MCF 10A (cell line): Measurements from ENCODE around the gene MCUB. TPM values are rescaled to one million over a fixed set of nuclear protein-coding genes. Genes with fewer than 3 reads are reported as not detected.

ENCODE experiments used
- BruUV-seq: library from RNA; stranded (reverse); fragments of 400-500 nt; replicated peaks from 2 replicates; lab custom pipeline; 2021; lab: Mats Ljungman, UMichigan
- CTCF ChIA-PET: fragments of 300-600 bp; sonication (Branson Sonifier 250); formaldehyde crosslinking; extraction: SDS; loops from one replicate; lab custom pipeline; 2021; ENCODE audit warnings: antibody characterized with exemption, inconsistent platforms; lab: Yijun Ruan, JAX
- POLR2A ChIA-PET: fragments of 300-600, 350-650 bp; sonication (Branson Sonifier 250); formaldehyde crosslinking; extraction: SDS; loops from one replicate; lab custom pipeline; 2020; ENCODE audit warnings: antibody characterized with exemption, inconsistent platforms; lab: Yijun Ruan, JAX
- DNase-seq: peaks from one replicate; pipeline ENCODE4 v3.0.0-alpha.2; 2018; ENCODE audit not compliant: unreplicated experiment
- H3K27ac Mint-ChIP-seq: one replicate; pipeline ENCODE4 v1.8.0; 2022; ENCODE audit warnings: mild to moderate bottlenecking, low read depth, mixed read lengths; ENCODE audit not compliant: unreplicated experiment
- H3K27me3 Mint-ChIP-seq: one replicate; pipeline ENCODE4 v1.8.0; 2022; ENCODE audit warnings: mixed read lengths; ENCODE audit not compliant: insufficient read depth, unreplicated experiment
- H3K36me3 Mint-ChIP-seq: one replicate; pipeline ENCODE4 v1.8.0; 2022; ENCODE audit warnings: mild to moderate bottlenecking, moderate library complexity, mixed read lengths; ENCODE audit not compliant: insufficient read depth, unreplicated experiment
- H3K4me1 Mint-ChIP-seq: one replicate; pipeline ENCODE4 v1.8.0; 2022; ENCODE audit warnings: mixed read lengths; ENCODE audit not compliant: insufficient read depth, unreplicated experiment
- H3K4me3 Mint-ChIP-seq: one replicate; pipeline ENCODE4 v1.8.0; 2022; ENCODE audit warnings: mild to moderate bottlenecking, moderate library complexity, mixed read lengths; ENCODE audit not compliant: unreplicated experiment
- H3K9me3 Mint-ChIP-seq: one replicate; pipeline ENCODE4 v1.8.0; 2022; ENCODE audit warnings: mixed read lengths; ENCODE audit not compliant: unreplicated experiment
- intact Hi-C: fragments of 100-400 bp; cut with micrococcal nuclease; formaldehyde crosslinking; loops from 2 replicates; pipeline ENCODE4 v1.14.1; 2022
- total RNA-seq: library from RNA; stranded (reverse); gene quantifications from 2 replicates; pipeline ENCODE4 v1.2.3, GENCODE V29; 2022
- TF ChIP-seq, protein P1 (sequence below): fragments of 200-600 bp; IDR thresholded peaks from one replicate; pipeline ENCODE4 v1.8.0; 2022; ENCODE audit warnings: antibody characterized with exemption, mild to moderate bottlenecking; ENCODE audit not compliant: unreplicated experiment

Gene MCUB
- total RNA-seq, 1 experiment from 2014 or later: 16.3 TPM

DNA sequence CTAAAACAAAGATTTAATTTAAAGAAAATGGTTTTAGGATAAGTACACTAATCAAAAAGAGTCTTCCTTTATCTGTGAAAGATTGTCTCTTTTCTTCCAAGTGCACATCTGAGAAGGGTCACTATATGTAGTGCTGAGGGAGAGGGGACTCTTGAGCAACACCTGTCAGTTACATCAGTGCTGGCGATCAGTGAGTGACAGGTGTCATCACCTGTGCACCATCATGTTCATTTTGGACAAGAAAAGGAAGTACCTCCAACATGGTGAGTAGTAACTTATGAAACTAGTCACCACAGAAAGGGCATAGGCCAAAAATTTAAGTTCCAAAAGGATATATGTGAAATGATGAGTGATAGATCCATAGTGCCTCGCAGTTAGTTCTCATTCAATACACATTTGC is 55.7 kb downstream of the MCUB start:
- H3K9me3 Mint-ChIP-seq: no peaks in the 10 kb centered on the region
- no peak overlapping the region for H3K27ac Mint-ChIP-seq
- no peaks in the 10 kb centered on the region for H3K4me1 Mint-ChIP-seq
- DNase-seq: no peak
- intact Hi-C loops: no loop called here
- POLR2A ChIA-PET: no interaction called here
- no peaks in the 10 kb centered on the region for H3K27me3 Mint-ChIP-seq
- peaks cover 7% of the 10 kb centered on the region for H3K36me3 Mint-ChIP-seq
- CTCF ChIA-PET: no interaction called here
- no TSS peak for BruUV-seq
- TF ChIP-seq, protein P1, sequence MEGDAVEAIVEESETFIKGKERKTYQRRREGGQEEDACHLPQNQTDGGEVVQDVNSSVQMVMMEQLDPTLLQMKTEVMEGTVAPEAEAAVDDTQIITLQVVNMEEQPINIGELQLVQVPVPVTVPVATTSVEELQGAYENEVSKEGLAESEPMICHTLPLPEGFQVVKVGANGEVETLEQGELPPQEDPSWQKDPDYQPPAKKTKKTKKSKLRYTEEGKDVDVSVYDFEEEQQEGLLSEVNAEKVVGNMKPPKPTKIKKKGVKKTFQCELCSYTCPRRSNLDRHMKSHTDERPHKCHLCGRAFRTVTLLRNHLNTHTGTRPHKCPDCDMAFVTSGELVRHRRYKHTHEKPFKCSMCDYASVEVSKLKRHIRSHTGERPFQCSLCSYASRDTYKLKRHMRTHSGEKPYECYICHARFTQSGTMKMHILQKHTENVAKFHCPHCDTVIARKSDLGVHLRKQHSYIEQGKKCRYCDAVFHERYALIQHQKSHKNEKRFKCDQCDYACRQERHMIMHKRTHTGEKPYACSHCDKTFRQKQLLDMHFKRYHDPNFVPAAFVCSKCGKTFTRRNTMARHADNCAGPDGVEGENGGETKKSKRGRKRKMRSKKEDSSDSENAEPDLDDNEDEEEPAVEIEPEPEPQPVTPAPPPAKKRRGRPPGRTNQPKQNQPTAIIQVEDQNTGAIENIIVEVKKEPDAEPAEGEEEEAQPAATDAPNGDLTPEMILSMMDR: no peak
- H3K4me3 Mint-ChIP-seq: no peak overlapping the region

DNA sequence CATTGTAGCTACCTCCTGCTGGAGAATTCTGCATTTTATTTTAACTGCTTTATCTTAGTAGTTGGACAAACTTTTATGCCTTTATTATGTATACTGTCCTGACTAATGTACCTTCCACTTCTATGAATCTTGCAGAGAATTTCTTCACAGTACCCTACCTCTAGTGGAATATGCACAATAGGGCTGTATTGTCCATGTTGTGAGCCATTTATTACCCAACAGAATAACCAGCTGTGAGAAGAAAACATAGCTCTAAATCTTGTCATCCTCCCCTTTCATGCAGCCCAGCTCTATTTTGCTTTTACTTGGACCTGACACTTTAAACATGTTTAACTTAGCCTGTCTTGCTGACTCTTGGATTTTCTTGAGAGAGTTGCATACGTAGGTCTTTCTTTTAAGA is 56.2 kb downstream of the MCUB start:
- ChIA-PET POLR2A (no interaction called here), CTCF (no interaction called here)
- intact Hi-C loops: no loop called here
- Mint-ChIP-seq H3K27ac (no peak overlapping the region), H3K4me3 (no peak overlapping the region), H3K27me3 (no peaks in the 10 kb centered on the region), H3K36me3 (peaks cover 7% of the 10 kb centered on the region), H3K4me1 (no peaks in the 10 kb centered on the region), H3K9me3 (no peaks in the 10 kb centered on the region)
- BruUV-seq: no TSS peak
- TF ChIP-seq, protein P1: no peak
- no peak for DNase-seq

DNA sequence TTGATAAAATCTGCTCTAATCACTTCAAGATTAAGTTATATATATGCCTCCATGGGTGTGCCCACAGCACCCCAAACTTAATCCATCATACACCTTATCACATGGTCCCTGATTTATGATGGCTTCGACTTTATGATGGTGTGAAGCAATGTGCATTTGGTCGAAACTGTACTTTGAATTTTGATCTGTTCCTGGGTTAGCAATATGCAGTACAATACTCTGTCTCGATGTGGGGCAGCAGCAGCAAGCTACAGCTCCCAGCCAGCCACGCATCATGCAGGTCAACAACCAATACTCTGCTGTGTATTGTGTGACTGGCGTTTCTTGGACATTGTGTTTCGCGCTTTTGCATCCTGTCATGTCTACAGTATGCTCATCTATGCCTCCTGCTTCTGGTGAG is 62.6 kb downstream of the MCUB start:
- no TSS peak for BruUV-seq
- intact Hi-C loops: no loop called here
- POLR2A ChIA-PET: no interaction called here
- CTCF ChIA-PET: interaction anchor here (0.6 to 0.9 kb wide), 2 partner anchors 9 to 190 kb away, joined by 3 to 4 read pairs; no protein-coding TSS in a partner anchor
- Mint-ChIP-seq H3K27me3 (no peaks in the 10 kb centered on the region), H3K9me3 (no peaks in the 10 kb centered on the region), H3K27ac (no peak overlapping the region), H3K4me3 (no peak overlapping the region), H3K4me1 (no peaks in the 10 kb centered on the region), H3K36me3 (no peaks in the 10 kb centered on the region)
- no peak for DNase-seq
- TF ChIP-seq, protein P1: no peak

DNA sequence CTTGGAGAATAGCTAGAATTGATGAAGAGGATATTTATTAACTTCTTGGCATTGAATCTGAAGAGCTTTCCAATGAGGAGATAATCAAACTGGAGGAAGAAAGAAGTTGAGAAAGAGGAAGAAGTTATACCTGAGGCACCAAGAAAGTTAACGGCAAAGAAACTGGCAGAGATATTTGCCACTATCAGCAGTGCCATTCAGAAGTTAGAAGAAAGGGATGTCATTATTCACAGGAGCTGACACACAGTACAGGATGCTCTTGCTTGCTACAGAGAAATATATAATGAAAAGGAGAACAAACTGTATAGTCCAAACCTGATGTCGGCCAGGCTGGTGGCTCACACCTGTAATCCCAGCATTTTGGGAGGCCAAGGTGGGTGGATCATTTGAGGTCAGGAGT is 64.5 kb downstream of the MCUB start:
- no TSS peak for BruUV-seq
- intact Hi-C loops: no loop called here
- Mint-ChIP-seq H3K4me3 (no peak overlapping the region), H3K9me3 (no peaks in the 10 kb centered on the region), H3K27ac (no peak overlapping the region), H3K4me1 (no peaks in the 10 kb centered on the region), H3K36me3 (no peaks in the 10 kb centered on the region), H3K27me3 (no peaks in the 10 kb centered on the region)
- ChIA-PET CTCF (interaction anchor here (0.5 to 0.6 kb wide), 2 partner anchors 18 to 30 kb away, joined by 3 to 6 read pairs; no protein-coding TSS in a partner anchor), POLR2A (no interaction called here)
- TF ChIP-seq, protein P1: no peak
- DNase-seq: no peak
